Naive B cell (primary cell): ENCODE data around the gene RERGL. TPM values are rescaled to one million over a fixed set of nuclear protein-coding genes. Genes with fewer than 3 reads are reported as not detected.
"Not testable (repeated sequence)": the region's sequence is repeated elsewhere in the genome, so short reads cannot be mapped to it uniquely, and the experiment has no call there.

ENCODE experiments used
- ATAC-seq, 2 donors: fragments of 150-1000 bp; cut with Tn5 transposase; 2 replicates each; pipeline ENCODE4 v1.10.0; 2021; ENCODE audit warnings: low read depth in 2 of 2, mild to moderate bottlenecking in 2 of 2, moderate library complexity in 2 of 2
- DNase-seq: peaks from one replicate; pipeline ENCODE4 v3.0.0; 2022
- H3K27ac Mint-ChIP-seq, 6 donors: one replicate each; pipeline ENCODE4 v1.8.0; 2020 to 2022; ENCODE audit warnings: mild to moderate bottlenecking in 6 of 6, mixed read lengths in 6 of 6, moderate library complexity in 5 of 6, inconsistent platforms in 2 of 6
- H3K27me3 Mint-ChIP-seq, 3 donors: one replicate each; pipeline ENCODE4 v1.8.0; 2021 to 2022; ENCODE audit warnings: mixed read lengths in 3 of 3, mild to moderate bottlenecking in 1 of 3
- H3K36me3 Mint-ChIP-seq, 2 donors: one replicate each; pipeline ENCODE4 v1.8.0; 2020 to 2022; ENCODE audit warnings: mixed read lengths in 2 of 2, inconsistent platforms in 1 of 2, mild to moderate bottlenecking in 1 of 2
- H3K4me1 Mint-ChIP-seq, 3 donors: one replicate each; pipeline ENCODE4 v1.8.0; 2020 to 2022; ENCODE audit warnings: mixed read lengths in 3 of 3, inconsistent platforms in 1 of 3, mild to moderate bottlenecking in 1 of 3, moderate library complexity in 1 of 3
- H3K4me3 Mint-ChIP-seq, 8 donors: one replicate each; pipeline ENCODE4 v1.8.0; 2020 to 2022; ENCODE audit warnings: mild to moderate bottlenecking in 8 of 8, mixed read lengths in 8 of 8, moderate library complexity in 8 of 8, inconsistent platforms in 2 of 8
- H3K9me3 Mint-ChIP-seq, 7 donors: one replicate each; pipeline ENCODE4 v1.8.0; 2020 to 2022; ENCODE audit warnings: mixed read lengths in 7 of 7, mild to moderate bottlenecking in 5 of 7, inconsistent platforms in 2 of 7, moderate library complexity in 1 of 7
- polyA plus RNA-seq, 6 donors: library from polyadenylated mRNA; unstranded; fragments of 300-500 nt; fragmentation: Illumina TruSeq; gene quantifications; one replicate each; pipeline ENCODE4 v1.2.3, GENCODE V29; 2021; ENCODE audit warnings: low read depth in 6 of 6

The RERGL gene
- polyA plus RNA-seq, 6 donors from 2014 or later = not detected

DNA sequence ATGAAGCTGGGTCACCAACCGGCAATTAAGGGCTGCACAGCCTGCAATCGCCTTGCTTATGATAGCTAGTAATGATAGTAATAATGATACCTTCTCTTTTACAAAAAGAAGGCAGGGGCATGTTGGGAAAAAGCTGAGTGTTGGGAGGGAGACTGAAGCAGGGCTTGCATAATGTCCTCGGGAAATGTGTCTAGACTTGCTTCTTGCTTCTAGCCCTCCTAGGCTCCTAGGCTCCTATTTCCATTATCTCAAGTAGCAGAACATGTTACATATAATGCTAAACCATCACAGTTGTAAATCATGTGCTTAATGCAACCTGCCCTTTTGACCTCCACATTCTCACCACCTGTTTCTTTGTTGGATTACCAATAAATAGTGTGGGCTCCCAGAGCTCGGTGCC lies 18.7 kb downstream of the RERGL start:
- ATAC-seq (no peak), DNase-seq (no peak)
- peaks cover 0 to 6% (median 2%) of the 10 kb centered on the region in 7 donors for H3K9me3 Mint-ChIP-seq
- H3K36me3 Mint-ChIP-seq = no peaks in the 10 kb centered on the region
- H3K4me1 Mint-ChIP-seq = no peaks in the 10 kb centered on the region
- no peaks in the 10 kb centered on the region for H3K27me3 Mint-ChIP-seq
- no peak overlapping the region for H3K27ac Mint-ChIP-seq
- no peak overlapping the region for H3K4me3 Mint-ChIP-seq

DNA sequence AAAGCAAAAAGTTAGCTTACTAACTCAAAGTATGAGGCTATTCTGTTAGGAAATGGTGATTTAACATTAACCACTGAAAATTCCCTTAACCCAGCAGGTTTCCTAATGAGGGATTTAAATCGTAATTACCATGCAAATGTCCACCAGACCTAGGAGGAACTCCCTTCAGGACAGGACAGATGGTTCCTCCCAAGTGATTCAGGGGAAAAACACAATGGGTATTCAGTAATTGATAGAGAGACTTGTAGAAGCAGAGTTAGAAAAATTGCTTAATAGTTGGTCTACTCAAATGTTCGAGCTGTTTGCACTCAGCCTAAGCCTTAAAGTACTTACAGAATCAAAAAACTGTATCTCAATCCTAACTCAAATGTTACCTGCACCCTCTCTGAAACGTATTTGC lies 21.6 kb downstream of the RERGL start:
- Mint-ChIP-seq H3K9me3 (peaks cover 0 to 10% (median 2%) of the 10 kb centered on the region in 7 donors), H3K27ac (no peak overlapping the region), H3K27me3 (no peaks in the 10 kb centered on the region)

DNA sequence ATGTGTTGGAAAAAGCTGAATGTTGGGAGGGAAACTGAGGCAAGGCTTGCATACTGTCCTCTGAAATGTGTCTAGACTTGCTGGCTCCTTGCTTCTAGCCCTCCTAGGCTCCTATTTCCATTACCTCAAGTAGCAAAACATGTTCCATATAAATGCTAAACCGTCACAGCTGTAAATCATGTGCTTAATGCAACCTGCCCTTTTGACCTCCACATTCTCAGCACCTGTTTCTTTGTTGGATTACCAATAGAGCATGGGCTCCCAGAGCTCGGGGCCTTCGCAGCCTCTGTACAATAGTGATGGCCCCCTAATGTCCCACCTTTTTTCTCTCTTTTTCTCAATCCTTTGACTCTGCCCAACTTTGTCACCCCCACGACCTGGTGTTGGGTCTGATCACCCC lies 23.3 kb downstream of the RERGL start:
- Mint-ChIP-seq H3K27ac (no peak overlapping the region), H3K4me1 (no peaks in the 10 kb centered on the region), H3K36me3 (no peaks in the 10 kb centered on the region), H3K9me3 (peaks cover 0 to 27% (median 8%) of the 10 kb centered on the region in 7 donors), H3K4me3 (no peak overlapping the region), H3K27me3 (no peaks in the 10 kb centered on the region)
- ATAC-seq (no peak), DNase-seq (no peak)

More for the DNA sequence above, 21.6 kb downstream of the RERGL start:
- ATAC-seq (no peak), DNase-seq (no peak)
- Mint-ChIP-seq H3K36me3 (no peaks in the 10 kb centered on the region), H3K4me1 (no peaks in the 10 kb centered on the region), H3K4me3 (no peak overlapping the region)

DNA sequence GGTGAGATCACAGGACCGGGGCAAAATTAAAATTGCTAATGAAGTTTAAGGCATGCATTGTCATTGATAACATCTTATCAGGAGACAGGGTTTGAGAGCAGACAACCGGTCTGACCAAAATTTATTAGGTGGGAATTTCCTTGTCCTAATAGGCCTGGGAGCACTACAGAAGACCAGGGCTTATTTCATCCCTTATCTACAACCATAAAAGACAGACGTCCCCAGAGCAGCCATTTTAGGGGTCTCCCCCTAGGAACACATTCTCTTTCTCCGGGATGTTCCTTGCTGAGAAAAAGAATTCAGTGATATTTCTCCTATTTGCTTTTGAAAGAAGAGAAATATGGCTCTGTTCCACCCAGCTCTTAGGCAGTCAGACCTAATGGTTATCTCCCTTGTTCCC lies 27.1 kb downstream of the RERGL start:
- not testable (repeated sequence) for H3K4me3 Mint-ChIP-seq, H3K4me1 Mint-ChIP-seq, H3K27me3 Mint-ChIP-seq, H3K36me3 Mint-ChIP-seq, DNase-seq, ATAC-seq, H3K27ac Mint-ChIP-seq
- H3K9me3 Mint-ChIP-seq = peaks cover 10 to 36% (median 14%) of the 10 kb centered on the region in 7 donors

DNA sequence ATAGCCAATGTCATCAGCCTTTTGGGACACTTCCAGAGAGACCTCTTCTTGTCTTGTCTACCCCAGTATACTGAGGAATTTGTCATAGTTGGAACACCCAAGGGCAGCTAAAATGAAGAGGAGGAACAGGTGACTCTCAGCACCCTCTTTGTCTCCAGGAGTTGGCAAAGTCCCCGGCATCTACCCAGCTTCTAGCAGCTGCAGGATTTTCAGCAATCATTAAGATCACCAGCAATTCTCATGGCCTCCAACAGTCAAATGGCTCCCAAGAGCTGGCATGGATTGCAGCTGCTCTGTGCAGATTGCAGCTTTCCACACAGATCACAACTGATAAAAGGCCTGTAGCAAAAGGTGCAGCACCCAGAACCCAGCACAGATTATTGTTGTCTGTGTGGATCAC lies 32.9 kb downstream of the RERGL start:
- no peak overlapping the region for H3K27ac Mint-ChIP-seq
- no peak overlapping the region for H3K4me3 Mint-ChIP-seq
- no peaks in the 10 kb centered on the region for H3K36me3 Mint-ChIP-seq
- DNase-seq (no peak), ATAC-seq (no peak)
- H3K9me3 Mint-ChIP-seq = peaks cover 3 to 37% (median 13%) of the 10 kb centered on the region in 7 donors
- no peaks in the 10 kb centered on the region for H3K4me1 Mint-ChIP-seq
- no peaks in the 10 kb centered on the region for H3K27me3 Mint-ChIP-seq

DNA sequence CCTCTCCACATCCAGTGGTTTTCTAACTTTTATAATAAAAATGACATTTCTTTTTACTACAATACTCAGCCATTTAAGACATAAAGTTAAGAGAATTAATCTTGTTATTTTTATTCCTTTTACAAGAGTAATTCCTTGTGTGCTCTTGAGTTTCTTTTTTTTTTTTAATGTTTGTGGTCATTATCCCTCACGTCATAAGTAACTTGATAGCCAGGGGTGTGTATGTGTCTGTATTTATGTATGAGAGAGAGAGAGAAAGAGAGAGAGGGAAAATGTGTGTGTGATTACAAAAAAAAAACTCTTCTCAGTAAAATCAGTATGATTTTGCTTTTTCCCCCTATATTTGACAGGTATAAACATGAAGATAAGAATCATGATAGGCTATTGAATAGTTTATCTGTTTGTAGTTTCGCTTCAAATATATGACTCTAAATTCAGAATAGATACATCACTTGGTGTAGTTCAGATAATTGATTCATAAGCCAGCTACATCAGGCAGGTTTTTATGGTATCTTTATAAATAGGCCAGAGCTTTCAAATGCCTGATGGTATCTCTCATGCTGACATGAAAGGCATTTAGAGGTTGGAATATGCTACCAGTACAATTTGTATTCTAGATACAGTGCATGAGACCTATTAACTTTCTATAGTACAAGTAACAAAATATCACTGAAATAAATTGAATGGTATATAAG lies 34.9 kb downstream of the RERGL start:
- H3K4me1 Mint-ChIP-seq = no peaks in the 10 kb centered on the region
- peaks cover 2 to 35% (median 13%) of the 10 kb centered on the region in 7 donors for H3K9me3 Mint-ChIP-seq
- no peak overlapping the region for H3K4me3 Mint-ChIP-seq
- no peaks in the 10 kb centered on the region for H3K27me3 Mint-ChIP-seq
- H3K27ac Mint-ChIP-seq = no peak overlapping the region
- H3K36me3 Mint-ChIP-seq = no peaks in the 10 kb centered on the region
- DNase-seq (no peak), ATAC-seq (no peak)

DNA sequence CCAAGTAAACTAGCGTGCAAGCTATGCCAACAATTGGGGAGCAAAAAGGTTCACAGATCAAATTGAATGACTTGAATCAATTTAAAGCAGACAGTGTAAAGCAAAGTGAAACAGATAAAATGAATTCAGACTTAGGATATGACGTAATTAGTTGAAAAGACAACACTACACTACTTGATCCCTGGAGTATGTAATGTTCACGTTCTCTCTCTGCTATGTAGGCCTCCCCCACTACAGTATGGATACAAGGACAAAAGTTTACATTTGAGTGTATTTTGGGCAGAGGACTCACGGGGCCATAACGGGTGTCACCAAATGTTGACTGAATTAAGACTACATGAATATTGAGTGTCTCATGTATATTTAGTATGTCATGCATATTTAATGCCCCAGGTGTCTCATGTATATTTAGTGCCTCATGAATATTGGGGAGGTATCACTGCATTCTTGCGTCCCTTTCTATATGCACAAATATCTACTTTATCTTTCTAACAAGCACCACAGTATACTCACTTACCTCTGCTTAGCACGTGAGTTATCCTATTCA lies 44.5 kb downstream of the RERGL start:
- no peak for DNase-seq
- Mint-ChIP-seq H3K4me1 (no peaks in the 10 kb centered on the region), H3K9me3 (peaks cover 0 to 4% (median 2%) of the 10 kb centered on the region in 7 donors), H3K27ac (no peak overlapping the region), H3K36me3 (no peaks in the 10 kb centered on the region), H3K4me3 (no peak overlapping the region), H3K27me3 (no peaks in the 10 kb centered on the region)
- no peak for ATAC-seq

DNA sequence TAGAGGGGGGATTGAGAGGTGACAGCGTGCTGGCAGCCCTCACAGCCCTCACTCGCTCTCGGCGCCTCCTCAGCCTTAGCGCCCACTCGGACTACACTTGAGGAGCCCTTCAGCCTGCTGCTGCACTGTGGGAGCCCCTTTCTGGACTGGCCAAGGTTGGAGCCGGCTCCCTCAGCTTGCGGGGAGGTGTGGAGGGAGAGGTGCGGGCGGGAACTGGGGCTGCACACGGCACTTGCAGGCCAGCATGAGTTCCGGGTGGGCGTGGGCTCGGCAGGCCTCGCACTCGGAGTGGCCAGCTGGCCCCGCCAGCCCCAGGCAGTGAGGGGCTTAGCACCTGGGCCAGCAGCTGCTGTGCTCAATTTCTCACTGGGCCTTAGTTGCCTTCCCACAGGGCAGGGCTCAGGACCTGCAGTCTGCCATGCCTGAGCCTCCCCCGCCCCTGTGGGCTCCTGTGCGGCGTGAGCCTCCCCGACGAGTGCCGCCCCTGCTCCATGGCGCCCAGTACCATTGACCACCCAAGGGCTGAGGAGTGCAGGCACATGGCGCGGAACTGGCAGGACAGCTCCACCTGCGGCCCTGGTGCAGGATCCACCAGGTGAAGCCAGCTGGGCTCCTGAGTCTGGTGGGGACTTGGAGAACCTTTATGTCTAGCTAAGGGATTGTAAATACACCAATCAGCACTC lies 49.8 kb downstream of the RERGL start:
- H3K4me3 Mint-ChIP-seq, H3K4me1 Mint-ChIP-seq, H3K27ac Mint-ChIP-seq, ATAC-seq, H3K9me3 Mint-ChIP-seq, H3K36me3 Mint-ChIP-seq, DNase-seq, H3K27me3 Mint-ChIP-seq: not testable (repeated sequence)

Other genes with a start within 250 kb of the RERGL start
- gene PIK3C2G, start 171.3 kb upstream of the RERGL start, polyA plus RNA-seq = not detected